ENCODE results near the gene RBMS3. TPM values are rescaled to one million over a fixed set of nuclear protein-coding genes. Genes with fewer than 3 reads are reported as not detected.

The RBMS3 gene
- total RNA-seq, 1 donor from 2014 or later = 23.7 TPM

DNA sequence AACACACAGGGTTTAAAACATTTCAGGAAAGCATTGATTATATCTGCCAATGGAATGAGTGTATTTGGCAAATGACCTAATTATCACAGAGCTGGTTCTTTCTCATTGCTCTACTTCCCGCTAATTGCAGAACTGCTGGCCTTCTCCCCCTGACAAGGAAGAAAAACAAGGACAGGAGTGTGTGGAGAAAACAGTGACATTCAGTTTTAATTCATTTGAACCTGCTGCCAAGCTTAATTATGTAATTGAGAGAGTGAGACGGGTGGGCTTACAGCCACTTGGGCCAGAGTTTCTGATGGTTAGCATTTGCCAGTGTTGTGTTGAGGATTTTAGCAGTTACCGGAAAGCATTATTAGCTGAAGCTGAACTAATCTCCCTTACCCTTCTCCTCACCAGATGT lies 301.4 kb downstream of the RBMS3 start:
- TF ChIP-seq, protein P1, sequence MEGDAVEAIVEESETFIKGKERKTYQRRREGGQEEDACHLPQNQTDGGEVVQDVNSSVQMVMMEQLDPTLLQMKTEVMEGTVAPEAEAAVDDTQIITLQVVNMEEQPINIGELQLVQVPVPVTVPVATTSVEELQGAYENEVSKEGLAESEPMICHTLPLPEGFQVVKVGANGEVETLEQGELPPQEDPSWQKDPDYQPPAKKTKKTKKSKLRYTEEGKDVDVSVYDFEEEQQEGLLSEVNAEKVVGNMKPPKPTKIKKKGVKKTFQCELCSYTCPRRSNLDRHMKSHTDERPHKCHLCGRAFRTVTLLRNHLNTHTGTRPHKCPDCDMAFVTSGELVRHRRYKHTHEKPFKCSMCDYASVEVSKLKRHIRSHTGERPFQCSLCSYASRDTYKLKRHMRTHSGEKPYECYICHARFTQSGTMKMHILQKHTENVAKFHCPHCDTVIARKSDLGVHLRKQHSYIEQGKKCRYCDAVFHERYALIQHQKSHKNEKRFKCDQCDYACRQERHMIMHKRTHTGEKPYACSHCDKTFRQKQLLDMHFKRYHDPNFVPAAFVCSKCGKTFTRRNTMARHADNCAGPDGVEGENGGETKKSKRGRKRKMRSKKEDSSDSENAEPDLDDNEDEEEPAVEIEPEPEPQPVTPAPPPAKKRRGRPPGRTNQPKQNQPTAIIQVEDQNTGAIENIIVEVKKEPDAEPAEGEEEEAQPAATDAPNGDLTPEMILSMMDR (IDR thresholded peaks at IDR 0.05; ENCODE audit: insufficient read depth, low read length, poor library complexity, severe bottlenecking) = no peak
- no peak overlapping the region for H3K4me3 ChIP-seq (ENCODE audit: low read depth, low read length)
- H3K36me3 ChIP-seq (ENCODE audit: control insufficient read depth, insufficient read depth, low read length) = no peaks in the 10 kb centered on the region
- no peak for DNase-seq (ENCODE audit: low read depth)
- H3K27me3 ChIP-seq (ENCODE audit: control insufficient read depth, insufficient read depth, low read length) = no peaks in the 10 kb centered on the region

DNA sequence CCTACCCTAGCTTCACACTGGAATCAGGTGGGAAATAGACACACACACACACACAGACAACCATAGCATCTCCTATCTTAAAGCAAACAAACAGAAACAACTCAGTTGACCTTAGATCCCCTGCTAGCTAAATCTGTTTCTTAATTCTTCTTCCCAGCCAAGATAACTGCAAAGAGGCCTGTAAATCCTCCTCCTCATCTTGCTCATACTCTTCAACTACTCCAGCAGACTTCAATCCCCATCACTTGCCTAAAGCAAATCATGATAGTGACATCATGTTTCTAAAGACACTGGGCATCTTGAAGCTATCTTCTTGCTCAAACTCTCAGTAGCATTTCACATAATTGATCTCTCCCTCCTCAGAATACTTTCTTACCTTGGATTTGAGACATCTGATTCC lies 303.0 kb downstream of the RBMS3 start:
- Histone ChIP-seq H3K36me3 (ENCODE audit: control insufficient read depth, insufficient read depth, low read length) (no peaks in the 10 kb centered on the region), H3K4me3 (ENCODE audit: low read depth, low read length) (no peak overlapping the region), H3K27me3 (ENCODE audit: control insufficient read depth, insufficient read depth, low read length) (no peaks in the 10 kb centered on the region)
- TF ChIP-seq, protein P1 (IDR thresholded peaks at IDR 0.05; ENCODE audit: insufficient read depth, low read length, poor library complexity, severe bottlenecking) = no peak
- DNase-seq (ENCODE audit: low read depth) = no peak

DNA sequence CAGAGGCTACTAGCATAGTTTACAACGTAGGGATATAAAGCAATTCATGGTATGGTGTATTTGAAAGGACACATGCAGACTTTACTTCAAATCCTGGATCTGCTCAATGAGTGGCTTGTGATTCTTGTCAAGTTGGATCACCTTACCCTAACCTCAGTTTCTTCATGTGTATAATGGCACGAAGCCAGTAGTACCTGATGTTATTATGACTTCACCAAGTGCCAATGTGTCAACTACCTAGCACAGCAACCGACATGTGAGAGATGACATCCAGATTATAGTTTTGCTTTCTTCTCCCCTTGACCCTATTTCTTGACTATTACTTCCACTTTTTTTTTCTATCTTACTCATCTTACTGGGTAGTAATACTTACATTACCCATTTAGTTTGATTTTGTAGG lies 304.5 kb downstream of the RBMS3 start:
- Histone ChIP-seq H3K36me3 (ENCODE audit: control insufficient read depth, insufficient read depth, low read length) (no peaks in the 10 kb centered on the region), H3K27me3 (ENCODE audit: control insufficient read depth, insufficient read depth, low read length) (no peaks in the 10 kb centered on the region), H3K4me3 (ENCODE audit: low read depth, low read length) (no peak overlapping the region)
- no peak for DNase-seq (ENCODE audit: low read depth)
- TF ChIP-seq, protein P1 (IDR thresholded peaks at IDR 0.05; ENCODE audit: insufficient read depth, low read length, poor library complexity, severe bottlenecking) = no peak

DNA sequence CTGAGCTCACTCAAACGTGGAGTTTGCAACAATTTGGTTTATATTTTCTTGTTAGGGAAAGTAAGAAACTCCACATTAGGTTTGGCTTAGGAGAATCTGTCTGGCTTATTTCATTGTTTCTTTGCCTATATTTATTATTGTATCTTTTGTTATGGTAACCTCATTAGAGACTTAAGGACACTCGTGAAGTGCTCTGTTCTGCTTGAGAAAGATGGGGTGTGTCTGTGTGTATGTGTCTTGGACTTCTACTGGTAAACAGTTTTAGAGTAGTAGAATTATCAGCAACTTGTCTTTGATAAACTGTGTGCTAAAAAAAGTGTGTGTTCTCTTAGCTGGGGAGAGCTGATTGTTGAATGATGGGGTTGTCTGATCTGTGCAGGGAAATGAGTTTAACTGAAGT lies 306.5 kb downstream of the RBMS3 start:
- TF ChIP-seq, protein P1 (IDR thresholded peaks at IDR 0.05; ENCODE audit: insufficient read depth, low read length, poor library complexity, severe bottlenecking) = no peak
- Histone ChIP-seq H3K36me3 (ENCODE audit: control insufficient read depth, insufficient read depth, low read length) (no peaks in the 10 kb centered on the region), H3K4me3 (ENCODE audit: low read depth, low read length) (no peak overlapping the region), H3K27me3 (ENCODE audit: control insufficient read depth, insufficient read depth, low read length) (no peaks in the 10 kb centered on the region)
- no peak for DNase-seq (ENCODE audit: low read depth)

DNA sequence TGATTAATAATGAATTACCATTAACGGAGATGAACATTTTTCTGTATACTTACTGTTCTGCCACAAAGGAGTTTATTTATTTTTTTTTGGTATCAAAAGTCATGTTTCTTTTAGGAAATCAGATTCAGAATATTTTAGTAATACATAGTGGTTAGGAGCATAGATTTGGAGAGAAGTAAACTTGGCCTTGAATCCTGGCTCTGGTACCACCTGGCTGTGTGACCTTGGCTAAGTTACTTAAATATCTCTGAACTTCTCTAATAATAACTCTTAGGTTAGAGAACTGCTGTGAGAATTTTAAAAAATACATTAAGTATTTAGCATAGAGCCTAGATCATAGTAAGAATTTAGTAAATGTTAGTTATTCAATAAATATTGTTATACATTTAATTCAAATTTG lies 309.1 kb downstream of the RBMS3 start:
- Histone ChIP-seq H3K4me3 (ENCODE audit: low read depth, low read length) (no peak overlapping the region), H3K27me3 (ENCODE audit: control insufficient read depth, insufficient read depth, low read length) (no peaks in the 10 kb centered on the region), H3K36me3 (ENCODE audit: control insufficient read depth, insufficient read depth, low read length) (no peaks in the 10 kb centered on the region)
- no peak for DNase-seq (ENCODE audit: low read depth)
- TF ChIP-seq, protein P1 (IDR thresholded peaks at IDR 0.05; ENCODE audit: insufficient read depth, low read length, poor library complexity, severe bottlenecking) = no peak

- DNase-seq (ENCODE audit: low read depth) = no peak
- TF ChIP-seq, protein P1 (IDR thresholded peaks at IDR 0.05; ENCODE audit: insufficient read depth, low read length, poor library complexity, severe bottlenecking) = no peak
- H3K36me3 ChIP-seq (ENCODE audit: control insufficient read depth, insufficient read depth, low read length) = no peaks in the 10 kb centered on the region
- no peak overlapping the region for H3K4me3 ChIP-seq (ENCODE audit: low read depth, low read length)
- H3K27me3 ChIP-seq (ENCODE audit: control insufficient read depth, insufficient read depth, low read length) = no peaks in the 10 kb centered on the region
These were observed 309.6 kb downstream of the RBMS3 start for GRCh38 chr3:29590461-29590860.
